Heart left ventricle (tissue), 13 donors: Measurements from ENCODE around the gene GAREM1.
"Not testable (repeated sequence)": the region's sequence is repeated elsewhere in the genome, so short reads cannot be mapped to it uniquely, and the experiment has no call there.

Experiments used
- POLR2A ChIP-seq, 2 donors: fragments of 450-650 bp; IDR thresholded peaks; one replicate each; pipeline ENCODE4 v1.6.1; 2017; ENCODE audit warnings: antibody characterized with exemption in 2 of 2, mild to moderate bottlenecking in 2 of 2, moderate library complexity in 2 of 2
- TF ChIP-seq, protein P1 (sequence below), 12 donors: fragments of 200-600 bp; sonication (generic) in 4 of 12; IDR thresholded peaks; one replicate each; pipeline versions ENCODE4 v1.5.0 to v1.8.0; 2018 to 2022; ENCODE audit warnings: antibody characterized with exemption in 12 of 12, mild to moderate bottlenecking in 5 of 12
- donor health status: ischemic (EF 13 %, LVEDD 7.1; RV severe dilation, severe dysfunction).
- donor health status: DM: no; HTN: yes; CAD: no.
- donor health status: DM: no; HTN: no; CAD: no.
- donor health status: ischemic (EF 25% LVEDD 6.9; RV normal size, moderate dysfunction).
- donor health status: ischemic (EF 25% LVEDD 5.7; RV mildly dilated, moderate dysfunction).
- donor health status: ischemic (EF 35%, LVEDD 5.7; RV mildly dilated, moderate dysfunction).
- donor health status: nonischemic (EF 11% LVEDD 7.7; RV severe dilation, severe dysfunction).
- donor health status: DM: yes; HTN: yes; CAD: no.
- donor health status: PGD.
- donor health status: ischemic (EF 29% LVEDD 5.4; RV normal size, mild dysfunction).
- donor health status: nonischemic (EF 23%, LVEDD 6.1; RV moderate dilation, normal function).

GRCh38 chr18:32501242-32501641, 30.6 kb upstream of the GAREM1 start:
- TF ChIP-seq, protein P1, sequence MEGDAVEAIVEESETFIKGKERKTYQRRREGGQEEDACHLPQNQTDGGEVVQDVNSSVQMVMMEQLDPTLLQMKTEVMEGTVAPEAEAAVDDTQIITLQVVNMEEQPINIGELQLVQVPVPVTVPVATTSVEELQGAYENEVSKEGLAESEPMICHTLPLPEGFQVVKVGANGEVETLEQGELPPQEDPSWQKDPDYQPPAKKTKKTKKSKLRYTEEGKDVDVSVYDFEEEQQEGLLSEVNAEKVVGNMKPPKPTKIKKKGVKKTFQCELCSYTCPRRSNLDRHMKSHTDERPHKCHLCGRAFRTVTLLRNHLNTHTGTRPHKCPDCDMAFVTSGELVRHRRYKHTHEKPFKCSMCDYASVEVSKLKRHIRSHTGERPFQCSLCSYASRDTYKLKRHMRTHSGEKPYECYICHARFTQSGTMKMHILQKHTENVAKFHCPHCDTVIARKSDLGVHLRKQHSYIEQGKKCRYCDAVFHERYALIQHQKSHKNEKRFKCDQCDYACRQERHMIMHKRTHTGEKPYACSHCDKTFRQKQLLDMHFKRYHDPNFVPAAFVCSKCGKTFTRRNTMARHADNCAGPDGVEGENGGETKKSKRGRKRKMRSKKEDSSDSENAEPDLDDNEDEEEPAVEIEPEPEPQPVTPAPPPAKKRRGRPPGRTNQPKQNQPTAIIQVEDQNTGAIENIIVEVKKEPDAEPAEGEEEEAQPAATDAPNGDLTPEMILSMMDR (IDR thresholded peaks at IDR 0.05), result not testable (repeated sequence)
- not testable (repeated sequence) for TF ChIP-seq POLR2A (IDR thresholded peaks at IDR 0.05)
